ENCODE measurements around the gene NYAP2.

GRCh38 chr2:225512876-225513540 lies 113.5 kb downstream of the NYAP2 start:
- TF ChIP-seq CTCF (IDR thresholded peaks at IDR 0.05), result no peak
- TF ChIP-seq POLR2A (IDR thresholded peaks at IDR 0.05), result no peak

Measured in Peyer's patch (tissue), 4 donors.